Ishikawa (cell line): ENCODE measurements around the gene ZFP69B.

Experiments used
- EP300 ChIP-seq: IDR thresholded peaks from 2 replicates; pipeline ENCODE4 v1.6.1; 2012; ENCODE audit warnings: borderline replicate concordance
- TF ChIP-seq, protein P1 (sequence below): IDR thresholded peaks from 2 replicates; pipeline ENCODE4 v1.6.1; 2012; ENCODE audit warnings: low read depth, mild to moderate bottlenecking
- TF ChIP-seq, protein P2 (sequence below): IDR thresholded peaks from 2 replicates; pipeline ENCODE4 v1.6.1; 2012

DNA sequence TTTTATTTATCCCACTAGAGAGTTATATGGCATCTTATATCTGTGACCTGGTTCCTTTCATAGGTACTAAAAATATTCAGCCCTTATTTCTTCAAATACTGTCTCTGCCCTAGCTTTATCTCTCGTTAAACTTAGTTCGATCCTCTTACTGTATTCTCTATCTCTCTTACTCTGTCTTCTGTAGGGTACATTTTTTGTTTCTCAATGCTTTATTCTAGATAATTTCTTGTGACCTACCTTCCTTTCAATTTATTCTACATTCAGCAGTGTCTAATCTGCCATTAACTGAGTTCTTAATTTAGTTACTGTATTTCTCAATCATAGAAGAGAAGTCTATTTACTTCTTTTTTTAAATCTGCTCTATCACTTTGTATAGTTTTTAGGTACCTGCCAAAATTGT, 25.0 kb downstream of the ZFP69B start:
- TF ChIP-seq, protein P1, sequence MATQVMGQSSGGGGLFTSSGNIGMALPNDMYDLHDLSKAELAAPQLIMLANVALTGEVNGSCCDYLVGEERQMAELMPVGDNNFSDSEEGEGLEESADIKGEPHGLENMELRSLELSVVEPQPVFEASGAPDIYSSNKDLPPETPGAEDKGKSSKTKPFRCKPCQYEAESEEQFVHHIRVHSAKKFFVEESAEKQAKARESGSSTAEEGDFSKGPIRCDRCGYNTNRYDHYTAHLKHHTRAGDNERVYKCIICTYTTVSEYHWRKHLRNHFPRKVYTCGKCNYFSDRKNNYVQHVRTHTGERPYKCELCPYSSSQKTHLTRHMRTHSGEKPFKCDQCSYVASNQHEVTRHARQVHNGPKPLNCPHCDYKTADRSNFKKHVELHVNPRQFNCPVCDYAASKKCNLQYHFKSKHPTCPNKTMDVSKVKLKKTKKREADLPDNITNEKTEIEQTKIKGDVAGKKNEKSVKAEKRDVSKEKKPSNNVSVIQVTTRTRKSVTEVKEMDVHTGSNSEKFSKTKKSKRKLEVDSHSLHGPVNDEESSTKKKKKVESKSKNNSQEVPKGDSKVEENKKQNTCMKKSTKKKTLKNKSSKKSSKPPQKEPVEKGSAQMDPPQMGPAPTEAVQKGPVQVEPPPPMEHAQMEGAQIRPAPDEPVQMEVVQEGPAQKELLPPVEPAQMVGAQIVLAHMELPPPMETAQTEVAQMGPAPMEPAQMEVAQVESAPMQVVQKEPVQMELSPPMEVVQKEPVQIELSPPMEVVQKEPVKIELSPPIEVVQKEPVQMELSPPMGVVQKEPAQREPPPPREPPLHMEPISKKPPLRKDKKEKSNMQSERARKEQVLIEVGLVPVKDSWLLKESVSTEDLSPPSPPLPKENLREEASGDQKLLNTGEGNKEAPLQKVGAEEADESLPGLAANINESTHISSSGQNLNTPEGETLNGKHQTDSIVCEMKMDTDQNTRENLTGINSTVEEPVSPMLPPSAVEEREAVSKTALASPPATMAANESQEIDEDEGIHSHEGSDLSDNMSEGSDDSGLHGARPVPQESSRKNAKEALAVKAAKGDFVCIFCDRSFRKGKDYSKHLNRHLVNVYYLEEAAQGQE, result no peak
- TF ChIP-seq, protein P2, sequence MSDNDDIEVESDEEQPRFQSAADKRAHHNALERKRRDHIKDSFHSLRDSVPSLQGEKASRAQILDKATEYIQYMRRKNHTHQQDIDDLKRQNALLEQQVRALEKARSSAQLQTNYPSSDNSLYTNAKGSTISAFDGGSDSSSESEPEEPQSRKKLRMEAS, result no peak
- no peak for TF ChIP-seq EP300
